Cerebellar cortex (tissue), 1 donor: Measurements from ENCODE around the gene CTNNB1.

Experiments used
- DNase-seq: peaks from one replicate; pipeline ENCODE4 v3.0.0-alpha.2; 2015; ENCODE audit warnings: low spot score

The CTNNB1 gene

DNA sequence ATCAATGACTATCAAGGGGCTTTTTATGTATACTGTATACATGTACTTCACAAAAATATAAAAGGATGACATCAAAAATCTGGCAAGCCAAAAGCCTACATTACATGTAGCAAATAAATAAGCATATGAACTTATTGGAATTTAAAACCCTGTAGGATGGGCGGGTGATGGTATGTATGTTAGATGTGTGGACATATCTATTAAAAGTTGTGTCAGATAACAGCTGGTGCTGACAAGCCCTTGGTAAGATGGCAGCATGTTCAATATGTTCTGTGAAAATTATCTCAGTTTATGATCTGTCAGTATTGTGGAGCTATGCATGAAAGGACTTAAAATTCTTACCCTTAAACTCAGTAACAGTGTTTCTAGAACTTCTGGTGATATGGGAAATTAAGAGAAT lies 20.1 kb downstream of the CTNNB1 start:
- DNase-seq: no peak

DNA sequence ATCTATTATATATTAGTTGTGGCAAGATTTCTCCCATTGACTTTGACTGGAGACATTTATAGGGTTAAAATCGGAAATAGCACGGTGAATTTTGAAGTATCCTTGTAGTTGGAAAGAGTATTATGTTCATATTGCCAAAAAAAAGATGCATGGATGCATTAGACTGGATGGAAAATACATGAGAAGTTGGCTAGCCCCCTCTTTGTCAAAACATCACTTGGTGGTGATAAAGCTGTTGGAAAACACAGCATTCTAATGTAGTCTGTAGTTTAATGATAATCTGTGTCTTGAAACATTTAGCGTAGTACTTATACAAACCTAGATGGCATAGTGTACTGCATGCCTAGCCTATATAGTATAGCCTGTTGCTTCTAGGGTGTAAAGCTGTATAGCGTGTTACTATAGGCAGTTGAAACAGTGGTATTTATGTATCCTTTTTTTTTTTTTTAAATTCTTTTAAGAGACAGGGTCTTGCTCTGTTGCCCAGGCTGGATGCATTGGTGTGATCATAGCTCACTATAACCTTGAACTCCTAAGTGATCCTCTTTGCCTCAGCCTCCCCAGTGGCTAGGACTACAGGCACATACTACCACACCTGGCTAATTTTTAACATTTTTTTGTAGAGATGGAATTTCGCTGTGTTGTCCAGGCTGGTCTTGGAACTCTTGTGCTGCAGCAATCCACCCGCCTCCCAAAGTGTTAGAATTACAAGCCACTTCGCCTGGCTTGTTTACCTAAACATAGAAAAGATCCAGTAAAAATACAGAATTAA lies 21.8 kb downstream of the CTNNB1 start:
- no peak for DNase-seq

DNA sequence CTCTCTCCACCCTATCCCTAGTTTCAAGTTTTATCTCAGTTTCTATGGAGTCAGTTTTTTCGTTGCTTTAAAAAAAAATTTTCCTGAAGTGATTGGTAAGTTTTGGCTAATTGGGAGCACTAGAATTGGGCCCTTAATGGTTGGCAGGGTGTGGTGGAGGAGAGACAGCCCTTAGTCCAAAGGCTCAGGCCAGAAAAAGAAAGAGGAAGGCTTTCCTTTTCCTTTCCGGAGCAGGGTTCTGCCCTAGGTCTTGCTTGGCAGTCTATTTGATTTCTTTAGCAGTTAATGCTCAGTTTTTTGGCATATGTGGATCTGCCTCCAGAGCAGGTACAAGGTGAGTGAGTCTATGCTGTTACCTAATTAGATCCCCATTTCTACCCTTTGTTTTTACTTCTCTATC lies 22.7 kb downstream of the CTNNB1 start:
- DNase-seq: no peak

DNA sequence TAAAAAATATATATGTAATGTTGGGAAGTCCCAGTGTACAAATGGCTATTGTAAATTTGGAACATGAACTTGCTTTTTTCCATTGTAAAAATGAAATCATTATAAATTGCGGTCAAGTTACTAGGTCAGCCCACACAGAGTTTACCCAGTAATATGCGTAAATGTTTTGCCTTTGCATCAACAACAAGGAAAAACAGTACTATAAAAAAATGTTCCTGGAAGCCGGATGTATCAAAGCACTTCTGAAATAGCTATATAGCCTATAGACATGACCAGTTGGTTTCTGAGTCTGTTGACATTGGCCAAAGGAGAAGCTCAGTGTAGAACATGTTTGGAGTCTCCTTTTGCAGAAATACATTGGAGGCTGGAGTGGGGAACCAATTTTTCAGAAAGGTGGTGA lies 23.2 kb downstream of the CTNNB1 start:
- DNase-seq: no peak

DNA sequence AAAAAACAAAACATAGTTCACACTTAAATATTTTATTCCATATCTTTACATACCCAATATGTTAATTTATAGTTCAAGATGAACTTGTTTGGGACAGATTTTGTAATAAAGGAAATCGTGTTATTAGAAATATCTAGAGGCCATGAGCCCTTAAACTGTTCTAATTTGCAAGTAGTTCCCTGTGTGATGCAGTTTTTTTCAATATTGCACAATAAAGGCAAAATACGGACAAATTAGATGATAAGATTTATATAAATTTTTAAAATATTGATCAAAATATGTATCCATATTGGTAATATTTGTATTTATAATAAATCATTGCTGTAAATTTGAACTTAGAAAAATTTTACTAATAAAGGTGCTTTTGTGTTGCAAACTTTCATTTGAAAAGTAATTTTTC lies 23.8 kb downstream of the CTNNB1 start:
- DNase-seq: no peak

DNA sequence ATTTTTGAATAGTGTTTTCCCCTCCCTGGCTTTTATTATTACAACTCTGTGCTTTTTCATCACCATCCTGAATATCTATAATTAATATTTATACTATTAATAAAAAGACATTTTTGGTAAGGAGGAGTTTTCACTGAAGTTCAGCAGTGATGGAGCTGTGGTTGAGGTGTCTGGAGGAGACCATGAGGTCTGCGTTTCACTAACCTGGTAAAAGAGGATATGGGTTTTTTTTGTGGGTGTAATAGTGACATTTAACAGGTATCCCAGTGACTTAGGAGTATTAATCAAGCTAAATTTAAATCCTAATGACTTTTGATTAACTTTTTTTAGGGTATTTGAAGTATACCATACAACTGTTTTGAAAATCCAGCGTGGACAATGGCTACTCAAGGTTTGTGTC lies 24.4 kb downstream of the CTNNB1 start:
- no peak for DNase-seq

DNA sequence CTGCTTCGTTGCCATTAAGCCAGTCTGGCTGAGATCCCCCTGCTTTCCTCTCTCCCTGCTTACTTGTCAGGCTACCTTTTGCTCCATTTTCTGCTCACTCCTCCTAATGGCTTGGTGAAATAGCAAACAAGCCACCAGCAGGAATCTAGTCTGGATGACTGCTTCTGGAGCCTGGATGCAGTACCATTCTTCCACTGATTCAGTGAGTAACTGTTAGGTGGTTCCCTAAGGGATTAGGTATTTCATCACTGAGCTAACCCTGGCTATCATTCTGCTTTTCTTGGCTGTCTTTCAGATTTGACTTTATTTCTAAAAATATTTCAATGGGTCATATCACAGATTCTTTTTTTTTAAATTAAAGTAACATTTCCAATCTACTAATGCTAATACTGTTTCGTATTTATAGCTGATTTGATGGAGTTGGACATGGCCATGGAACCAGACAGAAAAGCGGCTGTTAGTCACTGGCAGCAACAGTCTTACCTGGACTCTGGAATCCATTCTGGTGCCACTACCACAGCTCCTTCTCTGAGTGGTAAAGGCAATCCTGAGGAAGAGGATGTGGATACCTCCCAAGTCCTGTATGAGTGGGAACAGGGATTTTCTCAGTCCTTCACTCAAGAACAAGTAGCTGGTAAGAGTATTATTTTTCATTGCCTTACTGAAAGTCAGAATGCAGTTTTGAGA lies 25.0 kb downstream of the CTNNB1 start:
- DNase-seq: no peak

DNA sequence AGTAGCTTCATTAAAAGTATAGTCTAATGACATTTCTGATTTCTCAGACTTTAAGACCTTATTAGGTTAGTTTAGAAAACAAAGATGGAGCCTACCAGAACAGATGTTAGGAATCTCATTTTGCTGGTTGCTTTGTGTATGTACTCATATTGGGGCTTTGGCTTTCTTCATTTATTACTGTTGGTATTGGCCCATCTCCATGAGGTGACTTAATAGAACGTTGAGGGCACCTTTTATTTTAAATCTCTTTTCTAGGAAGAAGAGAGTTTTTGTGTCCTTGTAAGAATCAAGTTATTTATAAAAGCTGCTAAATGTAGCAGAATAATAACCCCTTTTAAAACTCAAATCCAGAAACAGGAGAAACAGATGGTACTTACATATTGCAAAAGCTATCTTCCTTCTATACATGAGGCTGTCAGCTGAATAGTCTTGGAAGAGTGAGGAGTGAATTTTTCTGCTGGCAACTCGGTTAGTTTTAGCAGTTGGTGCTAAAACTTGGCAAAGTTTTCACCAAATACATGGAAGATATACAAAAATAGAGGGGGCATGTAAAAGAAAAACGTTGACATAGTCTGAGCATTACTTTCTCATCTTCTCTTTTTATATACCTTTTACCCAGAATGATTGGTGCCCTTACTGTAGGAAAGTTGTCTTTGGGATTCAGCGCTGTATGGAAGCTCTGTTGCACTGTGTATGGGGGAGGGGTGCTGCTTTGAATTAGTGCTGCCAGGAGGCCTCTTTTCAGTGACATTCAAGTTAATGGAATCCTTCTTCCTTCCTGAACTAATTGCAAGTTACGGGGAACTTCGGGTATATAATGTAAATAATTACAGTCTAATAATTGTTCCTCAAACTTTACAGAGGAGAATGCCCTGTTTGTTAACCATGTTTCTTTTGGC lies 35.8 kb downstream of the CTNNB1 start:
- no peak for DNase-seq

DNA sequence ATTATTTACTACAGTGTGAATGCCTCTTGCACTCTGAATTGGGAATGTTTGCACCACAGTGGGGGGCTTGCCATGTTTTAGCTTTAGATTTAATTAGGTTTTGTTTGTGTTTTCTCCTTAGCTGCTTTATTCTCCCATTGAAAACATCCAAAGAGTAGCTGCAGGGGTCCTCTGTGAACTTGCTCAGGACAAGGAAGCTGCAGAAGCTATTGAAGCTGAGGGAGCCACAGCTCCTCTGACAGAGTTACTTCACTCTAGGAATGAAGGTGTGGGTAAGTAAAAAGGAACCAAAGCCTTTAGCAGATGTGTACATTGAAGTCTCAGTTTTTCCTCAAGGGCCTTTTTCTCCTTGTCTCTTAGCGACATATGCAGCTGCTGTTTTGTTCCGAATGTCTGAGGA lies 36.9 kb downstream of the CTNNB1 start:
- DNase-seq: no peak

DNA sequence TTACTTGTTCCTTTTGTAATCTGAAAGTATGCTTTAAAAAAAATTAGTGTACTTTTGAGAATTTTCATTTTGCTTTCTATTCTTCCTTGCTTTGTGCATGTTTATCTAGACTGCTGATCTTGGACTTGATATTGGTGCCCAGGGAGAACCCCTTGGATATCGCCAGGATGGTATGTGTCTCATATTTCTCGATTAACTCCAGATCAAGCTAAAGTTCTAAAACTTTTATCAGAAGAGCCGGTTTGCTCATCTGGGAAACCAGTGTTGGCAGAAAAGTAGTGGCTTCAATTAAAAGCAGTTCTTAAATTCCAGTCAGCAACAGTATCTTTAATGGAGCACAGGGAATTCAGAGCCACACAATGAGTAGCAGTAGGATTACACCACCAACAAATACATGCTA lies 38.6 kb downstream of the CTNNB1 start:
- DNase-seq: no peak

DNA sequence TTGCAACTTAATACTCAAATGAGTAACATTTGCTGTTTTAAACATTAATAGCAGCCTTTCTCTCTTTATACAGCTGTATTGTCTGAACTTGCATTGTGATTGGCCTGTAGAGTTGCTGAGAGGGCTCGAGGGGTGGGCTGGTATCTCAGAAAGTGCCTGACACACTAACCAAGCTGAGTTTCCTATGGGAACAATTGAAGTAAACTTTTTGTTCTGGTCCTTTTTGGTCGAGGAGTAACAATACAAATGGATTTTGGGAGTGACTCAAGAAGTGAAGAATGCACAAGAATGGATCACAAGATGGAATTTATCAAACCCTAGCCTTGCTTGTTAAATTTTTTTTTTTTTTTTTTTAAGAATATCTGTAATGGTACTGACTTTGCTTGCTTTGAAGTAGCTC lies 40.3 kb downstream of the CTNNB1 start:
- DNase-seq: no peak

DNA sequence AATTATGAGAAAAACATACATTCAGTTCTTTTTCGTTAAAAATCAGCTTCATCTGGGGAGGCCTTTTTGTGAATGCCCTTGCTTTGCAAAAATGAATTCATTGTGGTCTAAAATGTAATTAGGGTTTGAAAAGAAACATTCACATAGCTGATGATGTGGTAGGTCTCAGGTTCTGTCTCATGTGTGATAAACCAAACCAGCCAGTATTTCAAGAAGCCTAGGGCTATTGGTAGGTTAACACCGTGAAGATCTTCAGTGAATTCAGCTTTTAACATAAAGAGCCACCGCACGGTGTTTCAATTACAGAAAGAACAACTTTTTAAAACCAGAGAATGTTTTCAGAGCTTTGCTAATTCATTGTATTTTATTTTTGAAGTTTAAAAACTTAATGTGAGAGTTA lies 41.9 kb downstream of the CTNNB1 start:
- no peak for DNase-seq

DNA sequence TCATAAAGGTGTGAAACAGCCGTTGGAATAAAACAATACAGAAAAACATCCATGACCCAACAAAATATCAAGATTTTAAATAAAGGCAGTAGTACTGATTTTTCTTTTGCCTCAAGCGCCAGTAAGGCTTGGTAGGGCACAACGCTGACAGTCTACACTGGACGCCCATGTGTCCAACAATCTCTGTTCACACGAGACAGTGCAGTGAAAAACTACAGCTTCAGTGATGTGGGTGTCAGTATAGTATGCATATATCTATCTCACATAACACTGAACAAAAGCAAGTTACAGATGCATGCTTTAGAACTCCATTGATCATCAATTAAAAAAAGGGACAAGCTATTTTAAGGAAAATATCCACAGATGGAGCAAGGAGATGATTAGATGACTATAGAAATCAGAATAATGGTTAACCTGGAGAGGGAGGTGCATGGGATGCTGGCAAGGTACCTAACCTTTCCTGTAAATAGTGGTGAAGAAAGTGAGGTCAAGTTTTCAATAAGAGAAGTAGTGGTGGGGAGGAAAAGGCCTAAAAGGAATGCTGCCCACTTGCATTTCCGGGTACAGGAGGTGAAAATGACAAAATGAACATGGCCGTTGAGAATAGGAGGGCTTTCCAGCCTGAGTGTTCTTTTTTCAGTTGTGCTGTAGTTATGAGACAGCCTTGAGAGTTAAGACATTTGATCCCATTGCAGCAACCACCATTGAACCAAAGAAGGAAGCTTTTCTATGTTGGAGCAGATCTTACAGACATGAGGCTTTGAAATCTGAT lies 42.7 kb downstream of the CTNNB1 start:
- no peak for DNase-seq

DNA sequence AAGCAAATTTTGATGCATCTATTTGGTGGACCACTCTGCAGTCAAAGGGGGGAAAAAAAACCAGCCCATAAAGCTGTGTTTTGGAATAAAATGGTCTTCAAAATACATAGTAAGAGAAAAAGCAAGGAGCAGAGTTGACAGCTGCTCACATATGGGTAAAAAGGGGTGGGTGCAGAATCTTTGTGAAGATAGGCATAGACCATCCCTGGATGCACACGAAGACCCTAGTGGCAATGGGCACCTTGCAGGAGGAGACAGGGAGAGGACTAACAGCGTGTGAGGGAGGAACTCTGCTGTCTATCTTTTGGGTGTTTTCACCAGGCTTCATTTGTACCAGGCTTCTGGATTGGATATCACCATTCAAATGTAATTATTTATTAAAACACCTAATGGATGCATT lies 43.9 kb downstream of the CTNNB1 start:
- DNase-seq: no peak

DNA sequence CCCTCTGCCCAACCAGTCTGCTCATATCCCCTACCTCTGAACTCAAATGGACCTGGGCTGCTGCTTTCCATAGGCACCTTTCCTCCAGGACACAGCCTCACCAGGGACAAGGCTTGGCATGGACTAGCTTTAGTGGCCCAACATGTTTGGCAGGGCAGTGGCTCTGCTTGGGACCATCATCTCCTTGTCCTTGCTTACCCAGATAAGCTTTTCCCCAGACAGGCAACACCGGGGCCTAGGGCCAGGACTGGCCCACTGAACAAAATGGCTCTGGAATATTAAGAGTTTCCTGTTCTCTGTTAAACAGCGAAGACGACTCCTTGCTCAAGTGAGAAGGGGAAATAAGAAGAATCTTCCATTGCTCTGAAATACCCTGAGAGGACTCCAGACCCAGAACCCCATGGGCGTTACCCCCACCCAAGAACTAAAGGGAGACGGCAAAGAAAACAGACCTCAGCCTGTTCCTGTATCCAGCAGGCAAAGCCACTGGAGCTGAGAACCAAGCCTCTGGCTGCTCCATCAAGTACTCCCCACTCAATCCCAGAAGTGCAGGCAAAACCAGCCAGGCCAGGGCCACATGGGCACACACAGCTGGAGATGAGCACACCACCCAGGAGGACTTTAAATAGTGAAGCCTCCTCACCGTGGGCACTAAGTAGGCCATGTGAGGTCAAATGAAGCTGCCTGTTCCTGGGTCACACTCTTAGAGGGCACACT lies 45.5 kb downstream of the CTNNB1 start:
- DNase-seq: no peak

DNA sequence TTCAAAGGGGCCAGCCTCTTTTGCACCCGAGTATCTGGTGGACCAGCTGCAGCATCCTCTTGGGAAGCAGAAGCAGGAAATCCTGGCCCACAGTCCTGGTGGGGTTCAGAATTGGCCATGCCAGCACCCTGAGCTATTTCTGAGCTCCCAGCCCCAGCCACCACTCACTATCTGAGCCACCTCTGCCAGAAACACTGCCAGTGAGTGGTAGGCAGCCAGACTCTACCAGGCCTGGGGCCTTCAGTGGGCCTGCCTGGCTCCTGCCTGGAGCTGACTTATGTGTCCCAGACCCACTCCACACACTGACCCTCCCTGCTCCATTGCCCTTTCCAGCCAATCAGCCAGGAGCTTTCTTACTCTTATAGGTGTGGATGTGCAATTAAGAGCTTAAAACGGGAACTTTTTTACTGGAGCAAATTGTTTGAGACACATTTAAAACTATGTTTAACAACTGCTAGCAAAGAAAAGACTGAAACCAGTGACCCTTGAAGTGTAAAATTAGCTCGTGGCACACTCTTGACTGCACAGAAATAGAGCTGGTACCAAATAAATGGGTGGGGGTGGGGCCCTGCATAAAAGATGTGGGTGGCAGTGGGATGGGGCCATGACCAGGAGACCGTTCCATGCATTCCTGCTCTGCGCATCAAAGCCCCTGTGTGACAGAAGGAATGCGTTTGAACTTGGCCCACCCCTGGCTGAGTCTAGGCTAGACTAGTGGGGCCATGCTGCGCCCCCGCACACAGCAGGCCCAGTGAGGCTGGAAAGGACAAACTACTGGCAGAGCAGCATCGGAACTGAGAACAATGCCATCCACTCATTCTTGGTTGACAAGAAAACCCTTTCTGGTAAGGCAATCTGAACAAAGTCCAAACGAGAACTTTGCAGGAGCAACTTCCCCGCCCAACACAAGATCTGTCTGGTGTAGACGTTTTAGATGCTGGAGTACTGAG lies 48.0 kb downstream of the CTNNB1 start:
- no peak for DNase-seq

DNA sequence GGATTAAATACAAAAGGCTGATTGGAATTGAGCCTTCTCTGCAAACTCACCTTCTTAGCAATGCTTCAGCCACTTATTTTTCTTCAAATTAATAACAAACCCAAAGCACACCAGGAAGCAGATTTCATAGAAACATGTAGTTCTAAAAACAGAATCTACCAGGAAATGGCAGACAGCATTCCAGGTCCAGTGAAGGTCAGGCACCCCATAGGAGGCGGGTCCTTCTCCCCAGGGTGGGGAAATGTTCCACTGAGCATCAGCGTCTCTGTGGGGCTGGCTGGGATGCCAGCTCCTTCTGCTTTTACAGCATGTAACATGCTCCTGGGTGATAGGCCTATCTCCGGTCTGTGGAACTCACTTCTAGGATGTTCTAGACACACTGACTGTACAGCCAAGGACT lies 49.2 kb downstream of the CTNNB1 start:
- DNase-seq: no peak

DNA sequence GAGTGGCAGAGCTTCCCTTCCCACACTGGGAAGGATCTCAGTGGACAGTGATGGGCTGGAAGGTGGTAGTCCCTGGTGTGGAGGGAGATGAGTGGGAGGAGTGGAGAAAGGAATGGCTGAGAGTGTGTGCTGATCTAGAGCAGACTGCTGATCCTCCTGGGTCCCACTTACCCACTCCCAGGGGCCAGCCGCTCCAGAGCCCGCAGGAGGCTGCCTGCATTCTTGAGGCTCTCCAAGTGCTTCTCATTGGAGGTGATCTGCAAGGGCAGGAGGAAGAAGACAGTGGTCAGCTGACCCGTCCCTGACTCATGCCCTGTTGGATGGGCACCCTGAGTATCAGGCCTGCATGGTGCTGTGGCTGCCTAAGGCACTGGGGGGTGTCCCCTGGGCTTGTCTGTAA lies 50.0 kb downstream of the CTNNB1 start:
- DNase-seq: no peak

DNA sequence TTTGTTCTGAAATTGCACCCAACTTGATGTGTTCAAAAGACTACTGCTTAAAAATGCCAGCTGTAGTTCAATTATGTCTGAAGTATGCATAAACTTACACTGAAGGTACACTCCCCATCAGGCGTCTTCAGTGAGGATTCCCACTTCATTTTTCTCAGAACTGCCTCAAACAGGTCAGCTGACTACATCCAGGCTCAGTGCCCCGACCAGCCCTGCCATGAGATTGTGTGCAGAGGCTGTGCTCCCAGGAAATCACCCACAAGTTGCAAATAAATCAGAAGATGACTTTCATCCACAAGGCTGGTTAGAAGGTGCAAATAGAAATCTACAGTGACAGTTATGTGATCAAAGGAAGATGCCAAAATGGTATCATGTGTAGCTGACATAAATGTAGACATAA lies 51.5 kb downstream of the CTNNB1 start:
- no peak for DNase-seq

DNA sequence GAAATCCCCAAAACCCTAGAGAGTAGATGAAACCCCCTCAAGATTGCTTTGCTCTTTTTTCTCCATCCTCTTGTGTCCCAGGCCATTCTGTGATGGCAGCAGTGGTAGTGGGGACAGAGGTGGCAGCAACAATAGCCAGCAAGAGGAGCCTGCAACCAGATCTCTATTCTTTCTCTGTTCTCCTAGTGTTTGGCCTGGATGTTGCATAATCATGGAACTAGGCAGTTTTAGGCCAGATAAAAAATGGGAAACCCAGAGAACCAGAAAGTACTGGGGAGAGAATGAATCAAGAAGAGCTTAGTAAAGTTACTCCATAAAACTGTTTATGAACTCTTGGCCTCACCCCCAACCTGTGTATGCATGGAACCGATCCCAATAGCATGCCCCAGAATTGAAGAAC lies 52.3 kb downstream of the CTNNB1 start:
- no peak for DNase-seq
